Measurements from ENCODE around the gene PIGU.
A peak's percentile ranks its signal among the peaks of the same experiment; 100 is the strongest.

The PIGU gene

DNA sequence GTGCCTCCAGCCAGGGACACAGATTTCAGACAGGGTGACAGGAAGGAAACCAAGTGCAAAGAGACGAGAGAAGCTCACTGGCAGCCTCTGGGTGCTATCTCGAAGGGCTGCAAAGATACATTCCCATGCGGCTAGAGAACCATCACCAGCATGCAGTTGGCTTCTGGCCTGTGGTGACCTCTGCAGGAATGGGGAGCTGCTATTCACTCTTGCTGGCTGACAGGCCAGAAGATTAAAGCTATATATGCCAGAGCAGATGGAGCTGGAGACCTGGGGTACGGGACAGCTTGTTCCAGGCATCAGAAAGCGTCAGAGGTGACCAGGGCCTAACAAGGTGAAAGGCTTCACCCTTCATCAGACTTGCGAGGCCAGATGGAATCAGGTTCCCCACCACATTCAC lies 98.4 kb downstream of the PIGU start:
- no peak for DNase-seq (ENCODE audit: low spot score)

DNA sequence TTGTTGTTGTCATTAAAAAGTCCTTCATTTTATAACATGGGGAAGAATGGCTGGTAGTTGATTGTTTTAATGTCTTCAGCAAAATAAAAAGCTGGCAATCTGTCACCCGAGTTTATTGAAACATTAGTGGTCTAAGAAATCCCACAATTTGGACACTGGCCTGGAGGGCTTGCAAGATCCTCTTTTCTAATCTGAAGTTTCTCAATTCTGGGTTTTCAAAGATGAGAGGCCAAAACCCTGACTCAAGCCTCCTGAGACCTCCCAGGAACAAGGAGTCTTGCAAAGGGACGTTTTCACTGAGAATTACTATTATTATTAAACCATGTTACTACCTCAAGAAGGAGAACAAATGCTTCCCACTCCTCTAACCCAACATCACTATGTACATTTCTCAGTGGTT lies 98.9 kb downstream of the PIGU start:
- no peak for DNase-seq (ENCODE audit: low spot score)

DNA sequence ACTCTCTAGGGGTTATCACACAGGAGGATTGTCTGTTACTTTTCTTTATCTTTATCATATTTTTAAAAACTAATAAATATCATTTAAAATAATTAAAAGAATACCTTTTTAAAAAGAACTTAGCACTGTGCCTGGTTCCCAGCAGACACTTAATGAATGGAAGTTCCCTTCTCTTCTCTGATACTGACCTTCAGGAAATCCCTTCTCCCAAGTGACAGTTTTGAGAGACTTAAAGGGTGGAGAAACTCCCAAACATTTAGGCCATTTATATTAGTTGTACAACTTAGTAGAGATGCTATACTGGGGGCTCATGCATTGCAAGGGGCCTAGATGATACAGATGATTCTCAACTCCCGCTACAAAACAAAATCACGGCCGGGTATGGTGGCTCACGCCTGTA lies 99.8 kb downstream of the PIGU start:
- no peak for DNase-seq (ENCODE audit: low spot score)

DNA sequence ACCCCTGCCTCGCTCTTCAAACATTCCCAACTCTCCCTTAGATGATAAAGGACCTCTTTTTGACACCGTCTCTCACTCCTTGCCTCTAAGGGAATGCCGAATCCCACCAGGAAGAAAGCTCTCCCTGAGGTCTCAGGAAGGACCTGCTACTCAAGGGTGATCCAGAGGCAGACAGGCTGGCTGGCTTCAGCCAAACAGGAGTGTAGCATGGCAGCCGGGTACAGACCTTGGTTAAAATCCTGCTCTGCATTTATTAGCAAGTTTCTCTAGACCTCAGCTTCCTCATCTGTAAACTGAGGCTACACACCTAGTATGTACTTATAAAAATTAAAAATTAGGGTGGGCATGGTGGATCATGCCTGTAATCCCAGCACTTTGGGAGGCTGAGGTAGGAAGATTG lies 101.1 kb downstream of the PIGU start:
- no peak for DNase-seq (ENCODE audit: low spot score)

DNA sequence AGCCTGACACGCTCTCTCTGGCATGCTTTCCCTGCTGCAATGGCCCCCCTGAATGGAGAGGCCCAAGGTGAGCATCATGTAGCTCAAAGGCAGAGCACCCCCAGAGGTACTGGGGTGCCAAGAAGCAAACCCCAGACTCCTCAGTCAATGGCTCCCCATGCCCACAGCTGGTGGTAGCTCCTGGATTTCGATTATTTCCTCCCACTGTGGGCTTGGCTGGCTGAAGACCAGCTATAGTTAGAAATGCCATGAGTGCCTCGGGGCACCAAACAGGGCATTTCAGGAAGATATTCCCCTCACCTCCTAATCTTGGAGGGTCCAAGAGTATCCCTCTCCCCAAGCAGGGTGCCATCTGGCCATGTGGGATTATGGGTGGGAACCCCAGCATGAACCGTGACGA lies 101.6 kb downstream of the PIGU start:
- no peak for DNase-seq (ENCODE audit: low spot score)

DNA sequence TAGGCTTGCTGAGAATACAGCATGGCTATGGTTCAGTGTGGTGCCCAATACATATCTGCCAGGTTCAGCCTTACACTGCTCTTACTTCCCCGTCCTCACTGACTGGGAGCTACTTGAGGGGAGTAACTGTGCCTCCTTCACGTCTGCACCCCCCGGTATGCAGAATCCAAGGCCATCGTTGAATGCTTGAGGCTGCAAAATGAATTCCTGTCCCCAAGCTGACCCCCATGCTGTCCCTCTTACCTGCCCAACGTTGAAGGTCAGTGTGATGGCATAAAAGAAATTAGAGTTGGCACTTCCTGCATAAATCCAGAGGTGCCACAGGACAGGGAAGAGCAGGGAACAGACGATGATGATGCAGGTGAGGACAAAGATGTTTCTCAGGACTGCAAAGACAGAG lies 102.0 kb downstream of the PIGU start:
- DNase-seq (ENCODE audit: low spot score) = no peak

DNA sequence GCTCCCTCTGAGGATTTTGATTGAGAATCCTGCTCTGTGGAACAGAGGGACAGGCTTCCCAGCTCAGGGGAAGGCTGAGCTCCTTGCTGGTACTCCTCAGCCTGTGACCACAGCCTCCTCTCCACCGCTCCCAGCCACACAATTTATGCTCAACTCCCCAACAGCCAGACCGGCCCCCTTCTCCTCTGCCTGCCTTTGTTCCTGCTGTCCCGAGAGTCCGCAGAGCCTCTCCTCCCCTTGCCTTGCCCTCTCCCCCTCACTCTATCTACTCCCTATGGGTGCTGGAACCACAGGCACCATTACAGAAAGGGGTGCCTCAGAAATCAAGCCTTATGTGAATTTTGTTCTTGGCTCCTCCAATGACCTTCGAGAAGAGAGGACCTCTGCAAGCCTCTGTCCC lies 102.5 kb downstream of the PIGU start:
- DNase-seq (ENCODE audit: low spot score) = no peak

DNA sequence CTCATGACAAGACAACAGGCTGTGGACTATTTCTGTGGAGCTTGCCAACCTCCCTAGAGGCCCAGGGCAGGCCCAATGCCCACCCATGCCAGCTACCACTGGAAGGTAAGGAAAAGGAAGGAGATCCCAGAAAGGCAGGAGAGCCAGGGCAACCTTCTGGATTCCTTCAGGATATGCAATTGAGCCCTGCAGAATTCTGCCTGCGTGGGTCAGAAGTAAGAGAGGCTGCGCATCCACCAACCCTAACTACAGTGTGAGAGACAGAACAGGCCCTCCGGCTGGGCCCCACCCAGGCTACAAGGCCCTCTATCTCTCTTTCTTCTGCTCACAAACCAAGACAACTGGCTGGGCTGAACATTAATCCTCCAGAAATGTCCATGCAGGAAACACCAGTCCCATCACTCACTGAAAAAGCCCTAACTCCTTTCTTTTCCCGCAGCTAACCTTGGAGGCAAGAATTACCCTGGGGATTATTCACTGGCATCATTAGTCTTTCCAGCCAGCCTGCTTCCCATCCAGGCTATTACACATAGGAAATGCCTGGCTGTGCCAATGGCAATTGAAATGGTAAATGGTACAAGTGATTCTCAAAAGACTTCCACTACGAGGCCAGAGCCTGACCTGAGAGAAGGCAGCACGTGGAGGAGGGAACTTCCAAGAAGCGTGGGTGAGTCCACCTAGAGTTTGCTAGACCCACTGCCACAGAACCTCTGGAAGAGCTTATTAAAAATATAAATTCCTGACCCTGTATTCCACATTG lies 103.2 kb downstream of the PIGU start:
- DNase-seq (ENCODE audit: low spot score) = no peak

DNA sequence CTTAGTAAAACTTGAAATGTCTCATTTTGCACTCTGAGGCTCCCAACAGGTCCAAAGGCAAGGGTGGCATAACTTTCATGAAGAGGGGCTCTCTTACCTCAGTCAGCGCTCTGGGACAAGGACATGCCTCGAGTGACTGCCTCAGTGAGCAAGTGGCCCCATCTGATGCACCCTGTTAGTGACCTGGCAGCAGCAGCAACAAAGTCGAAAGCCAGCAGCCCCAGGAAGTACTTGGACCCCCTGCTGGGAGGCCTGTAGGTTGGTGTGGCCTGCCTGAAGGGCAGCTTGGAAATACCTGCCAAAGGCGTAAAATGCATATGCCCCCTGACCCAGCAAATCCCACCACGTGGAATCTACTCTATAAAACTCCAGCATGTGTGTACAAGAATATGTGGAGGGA lies 105.1 kb downstream of the PIGU start:
- no peak for DNase-seq (ENCODE audit: low spot score)

DNA sequence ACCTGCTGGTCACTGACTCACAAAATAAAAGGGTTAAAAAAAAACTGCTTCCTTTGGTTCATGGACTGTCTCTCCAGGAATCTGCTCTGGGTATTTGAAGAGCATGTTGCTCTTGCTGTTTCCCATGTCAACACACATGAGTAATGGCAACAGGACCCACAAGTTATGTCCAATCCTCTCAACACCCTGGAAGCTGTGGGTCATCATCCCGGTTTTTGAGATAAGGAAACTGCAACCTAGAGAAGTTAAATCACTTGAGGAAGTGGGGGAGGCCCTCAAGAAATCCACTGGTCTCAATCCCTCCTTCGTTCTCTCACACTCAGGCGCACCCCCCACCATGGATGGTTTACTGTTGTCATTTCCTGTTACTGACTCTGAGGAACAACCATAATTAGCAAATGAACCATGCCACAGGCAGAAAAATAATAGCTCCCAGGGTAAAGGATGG lies 106.0 kb downstream of the PIGU start:
- DNase-seq (ENCODE audit: low spot score) = no peak

DNA sequence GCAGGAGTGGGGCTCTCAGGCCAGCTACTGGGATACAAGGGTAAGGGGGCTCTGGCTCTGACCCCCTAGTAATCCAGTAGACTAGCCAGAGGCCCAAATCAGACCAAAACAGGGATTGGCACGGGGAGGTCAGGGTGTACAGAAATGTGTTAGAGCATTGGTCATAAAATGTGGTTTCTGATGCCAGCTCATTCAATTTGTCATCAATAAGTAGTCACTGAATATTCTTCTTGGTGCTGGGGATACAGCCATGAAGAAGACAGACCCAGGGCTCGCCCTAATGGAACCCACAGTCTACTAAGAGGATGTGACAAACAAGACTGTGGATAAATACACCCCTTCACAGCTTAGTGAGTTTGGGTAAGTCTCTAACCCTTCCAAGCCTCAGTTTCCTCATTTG lies 107.3 kb downstream of the PIGU start:
- no peak for DNase-seq (ENCODE audit: low spot score)

DNA sequence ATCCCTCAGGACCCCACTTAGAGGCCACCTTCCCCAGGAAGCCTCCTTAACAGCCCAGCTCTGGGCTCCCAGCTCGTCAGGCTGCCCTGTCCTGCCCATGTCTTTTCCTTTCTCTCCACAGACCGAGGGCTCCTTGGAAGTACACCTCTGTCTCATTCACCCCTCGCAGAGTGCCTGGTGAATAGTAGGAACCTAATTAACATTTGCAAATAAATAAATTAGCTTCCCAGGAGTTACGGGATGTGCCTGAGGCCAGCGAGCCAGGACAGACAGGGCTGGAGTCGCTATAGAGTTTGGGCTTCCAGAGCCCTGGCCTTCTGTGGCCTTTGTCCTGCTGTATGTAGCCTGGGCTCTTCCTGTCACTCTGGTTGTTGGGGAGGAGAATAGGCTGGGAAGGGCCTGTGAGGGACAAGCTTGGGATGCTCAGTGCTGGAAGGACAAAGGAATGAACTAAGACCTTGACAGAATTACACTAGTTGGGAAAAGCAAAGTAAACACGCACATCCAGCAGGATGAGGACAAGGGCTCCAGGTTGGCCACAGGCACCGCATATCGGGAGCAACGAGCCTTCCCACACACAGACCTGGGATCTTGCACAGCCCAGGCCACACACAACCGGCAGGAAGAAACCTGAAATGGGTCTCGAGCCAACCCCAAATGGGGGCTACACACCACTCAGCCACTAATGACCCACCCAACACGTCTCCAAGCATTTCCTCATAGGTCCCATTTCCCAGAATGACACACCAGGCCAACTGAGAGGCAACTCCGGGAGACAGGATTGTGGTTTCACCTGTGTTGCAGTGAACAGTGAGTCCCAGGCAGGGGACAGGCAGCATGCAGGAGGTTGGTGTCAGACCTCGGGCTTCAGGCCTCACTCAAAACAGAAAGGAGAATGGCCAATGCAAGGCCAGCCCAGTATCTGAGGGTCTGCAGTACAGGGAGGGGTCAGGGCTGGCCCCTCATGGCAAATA lies 108.7 kb downstream of the PIGU start:
- no peak for DNase-seq (ENCODE audit: low spot score)

DNA sequence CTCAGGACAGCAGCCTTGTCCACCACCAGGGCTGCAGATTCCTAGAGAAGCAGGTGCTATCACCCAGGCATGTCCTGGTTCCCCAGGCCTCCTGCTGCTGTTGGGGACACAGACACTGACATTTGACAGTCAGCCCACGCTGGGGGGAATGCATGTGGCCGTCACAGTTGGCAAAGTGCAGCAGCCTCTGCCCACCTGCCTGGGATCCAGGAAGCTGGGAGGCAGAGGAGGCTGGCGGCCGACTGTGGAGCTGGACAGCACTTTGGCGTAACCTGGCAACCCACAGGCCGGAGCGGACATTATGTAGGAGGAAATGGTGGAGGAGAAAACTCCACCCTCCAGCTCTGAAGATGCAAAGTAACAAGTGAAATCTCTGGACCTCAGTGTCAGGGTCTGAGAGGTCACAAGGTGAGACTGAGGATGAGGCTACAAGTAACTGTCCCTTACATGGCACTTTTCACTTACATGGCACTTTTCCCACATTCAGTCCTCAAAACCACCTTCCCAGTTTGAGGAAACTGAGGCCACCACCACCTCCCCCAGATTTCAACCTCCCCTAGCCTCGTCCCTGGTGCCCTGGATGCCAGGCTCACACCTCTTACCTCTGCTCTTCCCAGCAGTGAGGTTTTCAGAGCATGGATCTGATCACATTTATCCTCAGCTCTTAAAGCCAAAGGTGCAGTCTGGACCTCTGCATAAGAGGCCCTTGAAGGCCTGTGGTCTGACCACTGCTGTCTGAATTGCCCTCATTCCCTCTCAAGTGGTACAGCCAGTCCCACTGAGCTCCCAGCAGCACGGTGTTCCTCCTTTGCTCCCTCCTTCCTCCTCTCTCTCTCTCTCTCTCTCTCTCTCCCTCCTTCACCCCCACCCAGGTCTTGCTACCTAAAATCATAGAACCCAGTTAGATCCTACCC lies 109.7 kb downstream of the PIGU start:
- DNase-seq (ENCODE audit: low spot score) = no peak

DNA sequence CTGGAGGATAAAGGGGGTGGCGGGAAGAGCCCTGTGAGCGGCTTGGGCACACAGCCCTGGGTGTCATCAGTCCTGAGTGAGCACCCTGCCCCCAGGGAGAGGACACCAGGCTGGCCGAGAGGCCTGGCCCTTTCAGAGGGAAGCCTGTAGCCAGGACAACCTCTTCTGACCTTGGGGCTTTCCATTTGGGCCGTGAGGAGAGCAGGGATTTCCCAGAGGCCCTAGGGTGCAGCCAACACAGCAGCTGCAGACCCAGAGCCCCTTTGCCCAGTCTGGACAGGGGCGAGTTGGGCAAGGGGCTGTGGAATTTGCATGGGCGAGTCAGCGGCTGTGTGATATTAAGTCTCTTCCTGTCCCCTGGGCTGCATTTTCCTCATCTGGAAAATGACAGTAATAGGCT lies 112.1 kb downstream of the PIGU start:
- DNase-seq (ENCODE audit: low spot score) = no peak

DNA sequence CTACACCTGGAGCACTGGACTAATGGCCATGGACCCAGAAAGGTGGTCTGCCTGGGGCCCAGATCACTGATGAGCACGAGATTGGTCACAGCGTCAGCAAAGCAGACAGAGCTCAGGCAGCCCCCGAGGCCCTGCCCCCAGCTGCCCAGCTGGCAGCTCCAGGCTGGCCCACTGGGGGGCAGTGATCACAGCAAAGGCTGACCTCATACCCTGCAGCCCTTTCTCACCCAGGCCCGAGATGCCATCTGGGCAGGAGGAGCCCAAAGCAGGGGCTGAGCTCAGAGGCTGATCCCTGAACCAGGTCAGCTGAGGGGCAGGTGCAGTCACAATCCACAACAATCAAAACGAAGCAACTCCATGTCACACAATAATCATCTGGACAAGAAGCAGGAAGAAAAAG lies 114.3 kb downstream of the PIGU start:
- DNase-seq (ENCODE audit: low spot score) = no peak

DNA sequence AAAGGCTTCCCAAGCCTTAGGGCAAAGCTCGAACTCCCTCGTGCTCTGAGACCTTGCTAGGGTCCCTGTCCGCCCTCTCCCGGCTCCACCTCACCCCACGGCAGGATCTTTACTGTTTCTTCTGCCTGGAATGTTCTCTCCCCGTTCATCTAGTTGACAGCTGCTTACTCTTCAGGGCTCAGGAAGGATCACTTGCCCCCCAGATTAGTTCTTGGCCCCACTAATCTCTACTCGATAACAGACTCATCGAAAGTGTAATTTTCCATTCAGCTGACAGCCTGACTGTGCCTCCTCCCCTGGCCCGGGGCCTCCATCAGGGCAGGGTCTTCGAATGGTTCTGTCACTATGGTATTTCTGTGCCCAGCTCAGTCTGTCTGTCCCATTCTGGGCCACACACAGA lies 115.2 kb downstream of the PIGU start:
- DNase-seq (ENCODE audit: low spot score) = no peak

DNA sequence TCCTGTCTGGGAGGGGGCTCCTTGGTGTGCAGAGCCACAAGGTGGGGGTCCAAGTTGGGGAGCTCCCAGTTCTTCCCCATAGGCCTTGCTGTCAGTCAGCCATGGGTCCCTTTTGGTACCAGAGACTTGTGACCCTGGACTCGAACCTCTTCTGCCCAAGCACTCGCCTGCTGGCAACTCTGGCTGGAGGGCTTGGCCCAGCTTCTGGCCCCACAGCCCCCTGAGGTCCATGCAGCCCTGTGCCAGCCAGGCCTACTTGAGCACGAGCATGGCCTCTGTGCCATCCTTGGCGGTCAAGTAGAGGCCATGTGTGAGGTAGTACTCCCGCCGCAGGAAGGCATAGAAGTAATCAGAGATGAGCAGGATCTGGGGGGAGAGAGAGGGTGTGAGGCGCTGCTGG lies 116.3 kb downstream of the PIGU start:
- no peak for DNase-seq (ENCODE audit: low spot score)

DNA sequence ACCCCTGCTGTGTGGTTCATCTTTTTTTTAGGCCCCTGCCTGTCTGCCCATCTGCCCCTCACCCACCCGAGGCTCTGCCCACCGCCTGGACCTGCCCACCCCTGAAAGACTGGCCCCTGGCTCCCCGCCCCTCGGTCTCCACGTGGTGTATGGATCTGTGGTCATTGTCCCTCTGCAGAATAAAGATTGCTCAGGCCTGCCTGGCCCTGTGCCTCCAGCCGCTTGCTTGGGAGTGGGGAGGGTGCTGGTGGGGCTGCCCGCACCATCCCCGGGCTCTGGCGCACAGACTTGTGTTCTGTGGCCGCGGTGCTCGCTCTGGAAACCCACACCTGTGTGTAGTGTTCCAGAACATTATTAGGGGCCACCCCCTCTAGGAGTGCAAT lies 116.8 kb downstream of the PIGU start:
- no peak for DNase-seq (ENCODE audit: low spot score)

DNA sequence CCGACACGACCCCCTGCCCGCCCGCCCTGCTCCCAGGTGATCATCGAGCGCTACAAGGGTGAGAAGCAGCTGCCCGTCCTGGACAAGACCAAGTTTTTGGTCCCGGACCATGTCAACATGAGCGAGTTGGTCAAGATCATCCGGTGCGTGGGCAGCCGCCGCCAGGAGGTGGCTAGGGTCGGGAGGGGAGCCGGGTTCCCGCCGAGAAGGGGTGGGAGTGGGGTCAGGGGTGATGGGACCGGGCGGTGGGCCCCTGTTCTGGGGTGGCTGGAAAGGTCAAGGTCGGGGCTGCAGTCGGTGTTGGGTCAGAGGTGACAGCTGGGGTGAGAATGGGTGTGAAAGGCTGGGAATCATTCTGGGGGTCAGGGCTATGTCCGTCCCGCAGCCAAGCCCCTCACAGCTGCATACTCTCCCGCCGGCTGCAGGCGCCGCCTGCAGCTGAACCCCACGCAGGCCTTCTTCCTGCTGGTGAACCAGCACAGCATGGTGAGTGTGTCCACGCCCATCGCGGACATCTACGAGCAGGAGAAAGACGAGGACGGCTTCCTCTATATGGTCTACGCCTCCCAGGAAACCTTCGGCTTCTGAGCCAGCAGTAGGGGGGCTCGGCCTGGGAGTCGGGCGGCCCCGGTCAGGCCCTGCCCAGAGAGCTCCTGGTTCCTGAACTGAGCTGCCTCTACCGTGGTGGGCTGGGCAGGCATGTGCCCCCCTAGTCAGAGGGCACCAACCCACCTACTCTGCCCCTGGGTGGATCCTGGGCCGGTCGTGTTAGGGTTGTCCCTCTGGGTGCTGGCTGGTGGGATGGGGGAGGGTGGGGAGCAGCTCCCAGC lies 117.4 kb downstream of the PIGU start:
- no peak for DNase-seq (ENCODE audit: low spot score)

DNA sequence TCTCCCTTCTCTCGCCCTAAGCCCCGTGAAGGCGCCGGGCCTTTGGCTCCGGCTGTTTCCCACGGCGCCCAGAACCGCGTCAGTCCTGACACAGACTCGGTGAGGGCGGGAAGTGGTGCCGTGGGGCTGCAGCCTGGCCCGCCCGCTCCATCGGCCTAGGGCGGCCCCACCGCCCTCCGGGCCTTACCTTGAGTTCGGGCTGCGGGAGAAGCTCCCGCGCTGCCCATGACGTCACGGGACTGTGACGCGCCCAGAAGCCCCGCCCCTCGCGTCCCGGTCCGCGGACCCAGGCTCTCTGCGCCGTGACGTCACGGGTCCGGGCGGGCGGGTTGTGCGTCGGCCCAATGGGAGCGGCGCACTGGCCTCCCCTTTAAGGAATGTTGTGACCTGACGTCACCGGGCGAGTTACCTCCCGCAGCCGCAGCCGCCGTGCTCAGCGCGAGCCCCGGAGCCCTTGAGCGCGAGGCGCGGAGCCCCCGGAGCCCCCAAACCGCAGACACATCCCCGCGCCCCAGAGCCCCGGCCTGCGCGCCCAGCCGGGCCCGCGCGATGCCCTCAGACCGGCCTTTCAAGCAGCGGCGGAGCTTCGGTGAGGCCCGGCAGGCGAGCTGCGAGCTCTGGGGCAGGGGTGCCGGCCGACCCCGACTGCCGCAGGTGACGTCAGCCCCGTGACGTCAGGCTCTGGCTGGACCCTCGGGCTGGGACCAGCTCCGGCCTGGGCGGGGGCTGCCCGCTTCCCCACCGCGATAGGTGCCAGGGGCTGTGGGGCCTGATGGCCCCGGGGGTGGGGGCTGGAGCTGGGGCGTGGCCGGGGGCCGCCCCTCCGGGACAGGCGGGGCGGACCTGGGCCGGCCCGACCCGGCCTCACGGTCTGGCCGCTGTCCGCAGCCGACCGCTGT lies 118.3 kb downstream of the PIGU start, which contains the start of gene MAP1LC3A:
TSS of gene MAP1LC3A (plus strand) at position 399 of the 899 bp plus-strand sequence. CDS start at position 550, 151 bp downstream.
- DNase-seq (ENCODE audit: low spot score) = peak; percentile 53
